ENCODE data around the gene MGST3.
"Not testable (repeated sequence)": the region's sequence is repeated elsewhere in the genome, so short reads cannot be mapped to it uniquely, and the experiment has no call there.

The MGST3 gene

GRCh38 chr1:165629151-165629550 is 1.9 kb upstream of the MGST3 start:
- DNase-seq (ENCODE audit: low spot score), result no peak

GRCh38 chr1:165629848-165630628 is 996 bp upstream of the MGST3 start:
- DNase-seq (ENCODE audit: low spot score), result no peak

- DNase-seq (ENCODE audit: low spot score), result peak; percentile 73
Observed at GRCh38 chr1:165631342-165632151, 513 bp downstream of the MGST3 start.

- DNase-seq (ENCODE audit: low spot score), result peak; percentile 52
Observed at GRCh38 chr1:165632152-165632469, 1.1 kb downstream of the MGST3 start.

- no peak for DNase-seq (ENCODE audit: low spot score)
Observed at GRCh38 chr1:165632491-165632890, 1.5 kb downstream of the MGST3 start.

- DNase-seq (ENCODE audit: low spot score), result no peak
Observed at GRCh38 chr1:165633614-165634013, 2.6 kb downstream of the MGST3 start.

GRCh38 chr1:165634154-165634921 is 3.3 kb downstream of the MGST3 start:
- DNase-seq (ENCODE audit: low spot score), result no peak

GRCh38 chr1:165635329-165635728 is 4.3 kb downstream of the MGST3 start:
- no peak for DNase-seq (ENCODE audit: low spot score)

GRCh38 chr1:165635823-165636222 is 4.8 kb downstream of the MGST3 start:
- no peak for DNase-seq (ENCODE audit: low spot score)

- DNase-seq (ENCODE audit: low spot score), result no peak
Observed at GRCh38 chr1:165637427-165637826, 6.4 kb downstream of the MGST3 start.

GRCh38 chr1:165638211-165638610 is 7.2 kb downstream of the MGST3 start:
- not testable (repeated sequence) for DNase-seq (ENCODE audit: low spot score)

- DNase-seq (ENCODE audit: low spot score), result no peak
Observed at GRCh38 chr1:165639821-165640623, 9.0 kb downstream of the MGST3 start.

GRCh38 chr1:165641231-165641987 is 10.4 kb downstream of the MGST3 start:
- DNase-seq (ENCODE audit: low spot score), result no peak

- DNase-seq (ENCODE audit: low spot score), result no peak
Observed at GRCh38 chr1:165644064-165644735, 13.2 kb downstream of the MGST3 start.

GRCh38 chr1:165645654-165646366 is 14.8 kb downstream of the MGST3 start:
- DNase-seq (ENCODE audit: low spot score), result no peak

- no peak for DNase-seq (ENCODE audit: low spot score)
Observed at GRCh38 chr1:165647517-165647916, 16.5 kb downstream of the MGST3 start.

- no peak for DNase-seq (ENCODE audit: low spot score)
Observed at GRCh38 chr1:165647970-165648369, 16.9 kb downstream of the MGST3 start.

GRCh38 chr1:165648919-165649572 is 18.0 kb downstream of the MGST3 start:
- DNase-seq (ENCODE audit: low spot score), result no peak

GRCh38 chr1:165650981-165651625 is 20.1 kb downstream of the MGST3 start:
- no peak for DNase-seq (ENCODE audit: low spot score)
